ENCODE measurements around the gene SLC25A39.

SLC25A39 gene

DNA sequence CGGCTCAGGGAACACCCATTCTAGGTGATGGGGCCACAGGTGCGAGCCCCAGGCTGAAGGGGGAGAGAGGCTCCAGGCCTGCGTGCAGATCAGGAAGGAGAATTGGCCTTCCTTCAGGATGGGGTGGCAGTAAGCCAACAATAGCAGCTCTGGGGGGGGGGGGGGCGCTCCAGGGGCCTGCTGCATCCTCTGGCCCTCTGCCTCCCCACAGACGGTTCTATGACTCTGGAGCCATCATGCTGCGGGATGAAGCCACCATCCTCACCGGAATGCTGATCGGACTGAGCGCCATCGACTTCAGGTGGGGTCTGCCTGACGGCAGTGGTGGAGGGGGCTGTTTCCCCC lies 10.1 kb downstream of the SLC25A39 start:
- no peak for DNase-seq (ENCODE audit: low spot score)

DNA sequence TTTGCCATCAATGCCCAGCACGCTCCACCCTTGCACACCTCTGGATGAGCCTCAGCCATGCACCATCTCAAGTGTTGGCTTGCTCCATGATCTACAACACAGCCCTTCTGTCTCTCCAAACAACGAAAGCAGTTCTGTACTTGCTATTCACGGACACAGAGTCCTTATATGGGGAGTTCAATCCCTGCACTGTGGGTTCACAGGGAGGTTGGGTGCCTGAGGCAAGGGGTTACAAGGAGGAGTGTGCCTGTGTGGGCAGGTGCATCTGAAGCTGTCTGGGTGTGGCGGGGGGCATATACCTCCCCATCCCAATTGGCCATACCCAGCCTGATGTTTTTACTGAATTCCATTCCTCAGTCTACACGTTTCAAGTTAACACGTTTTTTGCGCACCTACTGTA lies 10.6 kb downstream of the SLC25A39 start:
- DNase-seq (ENCODE audit: low spot score): no peak

DNA sequence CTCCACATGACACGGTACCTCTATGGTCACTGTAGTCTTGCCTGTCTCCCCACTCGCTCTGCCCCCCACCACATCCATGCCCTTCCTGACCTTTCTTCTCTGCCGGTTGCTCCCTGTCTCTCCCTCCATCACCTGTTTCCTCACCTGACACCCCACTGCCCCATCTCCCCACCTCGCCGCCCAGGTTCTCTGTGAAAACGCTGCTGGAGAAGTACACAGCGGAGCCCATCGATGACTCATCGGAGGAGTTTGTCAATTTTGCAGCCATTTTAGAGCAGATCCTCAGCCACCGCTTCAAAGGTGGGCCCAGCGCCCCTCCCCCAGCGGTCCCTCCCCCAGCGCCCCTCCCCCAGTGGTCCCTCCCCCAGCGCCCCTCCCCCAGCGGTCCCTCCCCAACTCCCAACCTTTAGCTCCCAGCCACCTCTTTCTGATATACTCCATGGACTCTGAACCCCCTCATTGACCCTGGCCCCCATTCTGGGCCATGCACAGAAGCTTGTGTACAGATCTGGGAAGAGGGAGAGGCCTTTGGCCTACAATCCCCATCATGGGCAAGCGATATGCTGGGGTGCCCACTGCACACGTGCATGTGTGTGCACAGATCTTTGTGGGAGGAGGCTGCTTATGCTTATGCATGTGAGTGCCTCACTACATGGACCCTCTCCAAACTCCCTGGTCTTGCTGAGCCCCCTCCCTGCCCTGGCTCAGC lies 12.1 kb downstream of the SLC25A39 start:
- DNase-seq (ENCODE audit: low spot score): no peak

DNA sequence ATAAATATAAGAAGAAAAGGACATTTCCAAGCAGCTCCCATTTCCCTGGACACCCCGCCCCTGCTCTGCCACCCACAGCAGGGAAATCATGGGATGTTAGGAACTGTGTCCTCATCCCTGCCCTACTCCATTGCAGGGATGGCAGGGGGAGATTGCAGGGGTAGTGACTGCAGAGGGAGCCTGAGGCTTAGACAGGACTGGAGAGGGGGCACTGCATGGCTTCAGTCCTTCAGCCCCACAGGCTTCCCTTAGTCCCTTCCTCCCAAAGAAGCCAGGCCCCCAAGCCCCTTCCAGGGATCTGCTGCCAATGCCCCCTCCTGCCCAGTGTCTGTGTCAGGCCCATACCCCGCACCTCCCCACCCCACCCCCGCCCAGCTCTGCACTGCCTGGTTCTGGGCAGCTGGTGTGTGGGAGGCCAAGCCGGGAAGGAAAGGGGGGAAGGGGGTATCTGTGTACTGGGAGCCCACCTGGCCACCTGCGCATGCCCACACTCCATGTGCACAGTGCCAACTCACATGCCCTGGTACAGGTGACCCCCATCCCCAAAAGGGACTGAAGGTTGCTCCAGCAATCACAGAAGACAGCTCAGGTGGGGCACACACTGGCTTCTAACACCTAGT lies 13.0 kb downstream of the SLC25A39 start:
- DNase-seq (ENCODE audit: low spot score): no peak

DNA sequence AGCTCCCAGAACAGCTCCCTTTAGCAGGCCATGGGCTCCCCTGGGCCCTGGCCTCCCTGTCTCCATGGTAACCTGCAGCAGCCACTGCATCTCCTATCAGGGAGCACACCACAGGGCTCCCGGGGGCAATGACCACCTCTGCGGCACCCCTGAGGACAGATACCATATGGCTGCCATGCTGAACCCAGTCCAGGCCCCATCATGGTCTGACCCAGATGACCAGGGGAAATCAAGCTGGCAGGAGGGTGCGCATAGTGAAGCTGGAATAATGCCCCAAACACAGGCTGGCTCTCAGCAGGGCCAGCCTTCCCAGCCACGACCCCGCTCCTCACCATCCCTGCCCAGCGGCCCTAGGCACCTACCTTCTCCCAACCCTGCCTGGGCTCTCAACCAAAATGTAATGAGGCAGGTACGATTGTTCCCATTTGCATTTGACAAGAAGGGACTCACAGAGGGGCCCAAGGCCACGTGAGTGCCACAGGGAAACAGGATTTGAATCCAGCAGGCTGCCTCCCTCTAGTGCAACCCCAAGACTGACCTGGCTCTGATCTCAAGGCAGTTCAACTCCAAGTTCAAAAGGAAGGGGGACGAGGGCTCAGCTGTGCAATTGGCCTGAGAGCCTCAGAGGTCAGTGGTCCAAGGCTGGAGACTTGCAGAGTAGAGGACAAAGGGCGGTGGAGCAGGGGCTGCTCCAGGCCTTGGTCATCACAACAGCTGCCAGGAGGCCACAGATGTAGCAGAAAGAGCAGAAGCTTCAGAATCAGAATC lies 13.8 kb downstream of the SLC25A39 start:
- no peak for DNase-seq (ENCODE audit: low spot score)

DNA sequence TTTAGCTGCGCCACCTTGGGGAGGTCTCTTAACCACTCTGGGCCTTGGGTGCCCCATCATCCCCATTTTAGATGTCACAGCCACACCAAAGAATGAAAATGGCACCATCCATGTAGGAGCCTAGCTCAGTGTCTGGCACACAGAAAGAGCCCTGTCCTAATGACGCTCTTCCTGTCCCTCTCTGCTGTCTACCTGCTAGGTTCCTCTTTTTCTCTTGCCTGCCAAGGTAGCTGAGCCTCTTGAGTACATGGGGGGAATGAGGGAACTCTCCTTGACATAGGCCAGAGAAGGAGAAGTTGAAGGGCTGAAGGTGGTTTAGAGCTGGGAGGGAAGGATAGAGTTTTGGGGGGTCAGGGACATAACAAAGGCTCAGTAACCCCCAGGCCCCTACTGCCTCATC lies 14.4 kb downstream of the SLC25A39 start:
- no peak for DNase-seq (ENCODE audit: low spot score)

DNA sequence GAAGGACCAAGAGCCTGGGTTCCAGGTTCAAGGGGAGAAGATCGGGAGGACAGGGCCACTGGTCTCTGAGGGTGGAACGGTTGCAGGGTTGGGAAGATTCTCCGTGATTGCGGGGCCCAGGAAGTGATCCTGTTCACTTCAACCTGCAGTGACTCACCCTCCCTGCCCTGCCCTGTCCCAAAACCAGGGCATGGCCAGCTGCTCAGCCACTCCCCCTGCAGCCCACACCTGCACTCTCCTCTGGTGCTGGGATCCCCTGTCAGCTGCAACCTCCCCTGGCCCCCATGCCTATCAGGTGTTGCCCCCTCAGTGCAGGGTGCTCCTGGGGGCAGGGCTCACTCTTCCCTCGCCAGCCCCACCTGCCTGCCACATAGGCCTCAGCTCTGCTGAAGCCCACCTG lies 15.2 kb downstream of the SLC25A39 start:
- DNase-seq (ENCODE audit: low spot score): no peak

DNA sequence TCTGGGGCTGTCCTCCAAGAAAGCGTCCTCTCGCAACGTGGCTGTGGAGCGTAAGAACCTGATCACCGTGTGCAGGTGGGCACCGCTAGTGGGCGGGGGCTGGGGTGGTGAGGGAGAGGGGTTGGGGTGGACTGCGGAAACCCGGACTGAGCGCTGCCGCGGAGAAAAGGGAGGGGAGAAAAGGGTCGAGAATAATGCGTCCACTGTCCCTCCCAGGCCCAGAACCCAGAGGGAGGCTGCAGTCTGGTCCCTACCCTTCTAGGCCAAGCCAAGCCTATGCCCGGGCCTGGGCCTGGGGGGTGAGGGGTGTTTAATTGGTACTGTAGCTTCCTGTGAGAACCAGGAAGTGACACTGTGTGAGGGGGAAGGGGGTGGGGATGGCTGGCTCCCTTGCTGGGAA lies 15.8 kb downstream of the SLC25A39 start:
- no peak for DNase-seq (ENCODE audit: low spot score)

DNA sequence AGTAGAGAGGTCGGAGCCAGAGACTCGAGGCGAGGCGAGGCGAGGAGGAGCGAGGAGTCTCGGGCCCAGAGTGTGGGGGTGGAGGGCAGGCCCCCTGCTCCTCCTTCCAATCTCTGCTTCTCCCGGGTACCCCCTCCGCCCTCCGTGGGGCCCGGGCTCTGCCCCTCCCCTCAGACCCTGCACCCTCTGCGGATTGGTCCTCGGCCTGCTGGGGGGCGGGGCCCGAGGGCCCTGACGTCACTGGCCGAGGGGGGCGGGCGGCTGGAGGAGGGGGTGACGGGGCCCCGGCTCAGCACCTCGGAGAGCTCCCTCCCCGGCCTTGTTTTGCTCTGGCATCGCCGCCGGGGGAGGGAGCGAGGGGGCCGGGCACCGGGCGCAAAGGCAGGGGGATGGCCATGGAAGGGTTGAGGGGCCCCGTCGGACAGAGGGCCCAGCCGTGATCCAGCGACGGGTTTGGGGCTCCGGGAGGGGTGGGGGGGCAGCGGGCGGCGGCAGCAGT lies 16.3 kb downstream of the SLC25A39 start, which contains the start of gene RUNDC3A:
Gene RUNDC3A, plus strand, starts transcription at position 282 of the 499 bp plus-strand sequence. CDS start 232 bp downstream, outside the sequence.
- peak; percentile 78 for DNase-seq (ENCODE audit: low spot score)

DNA sequence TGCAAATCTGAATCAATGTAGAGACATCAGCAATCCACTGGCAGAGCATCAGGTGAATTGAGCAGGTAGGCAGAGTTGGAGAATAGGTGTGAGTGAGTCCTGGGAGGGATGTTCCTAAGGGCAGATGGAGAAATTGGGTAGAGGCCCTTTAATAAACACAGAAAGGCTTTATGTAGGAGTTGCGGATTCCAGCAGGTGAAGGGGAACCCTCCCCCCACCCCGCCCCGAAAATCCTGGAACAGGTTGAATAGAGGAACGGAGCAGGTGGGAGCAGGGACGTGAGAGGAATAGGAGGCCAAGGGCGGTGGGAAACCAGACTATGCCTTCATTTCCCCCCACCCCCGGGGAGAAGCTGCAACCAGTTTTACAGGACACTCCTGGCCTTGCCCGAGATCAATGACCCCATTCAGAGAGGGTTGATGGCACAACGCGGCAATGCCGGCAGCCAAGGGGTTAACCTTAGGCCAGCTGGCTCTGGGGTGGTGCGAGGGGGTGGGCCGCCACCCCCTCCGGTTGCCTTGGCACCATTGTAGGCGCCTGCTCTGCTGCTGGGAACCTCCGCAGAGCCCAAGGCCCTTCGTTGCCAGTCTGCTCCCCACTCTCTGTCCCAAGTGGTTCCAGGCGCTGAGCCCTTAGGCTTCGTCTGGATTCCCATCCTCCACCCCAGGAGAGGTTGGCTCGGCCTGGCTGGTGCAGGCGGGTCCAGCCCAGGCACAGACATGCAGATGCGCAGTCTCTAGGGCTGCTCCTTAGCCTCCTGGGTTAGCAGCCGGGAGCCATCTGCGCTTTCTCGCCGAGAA lies 17.0 kb downstream of the SLC25A39 start:
- no peak for DNase-seq (ENCODE audit: low spot score)

DNA sequence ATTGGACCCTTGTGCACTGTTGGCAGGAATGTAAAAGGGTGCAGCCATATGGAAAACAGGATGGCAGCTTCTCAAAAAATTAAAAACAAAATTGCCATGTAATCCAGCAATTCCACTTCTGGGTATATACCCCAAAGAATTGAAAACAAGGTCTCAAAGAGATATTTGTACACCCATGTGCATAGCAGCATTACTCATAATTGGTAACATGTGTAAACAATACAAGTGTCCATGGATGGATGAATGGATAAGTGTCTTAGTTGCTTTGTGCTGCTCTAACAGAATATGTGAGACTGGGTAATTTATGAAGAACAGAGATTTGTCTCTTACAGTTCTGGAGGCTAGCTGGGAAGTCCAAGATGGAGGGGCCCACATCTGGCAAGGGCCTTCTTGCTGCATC lies 20.0 kb downstream of the SLC25A39 start:
- no peak for DNase-seq (ENCODE audit: low spot score)

DNA sequence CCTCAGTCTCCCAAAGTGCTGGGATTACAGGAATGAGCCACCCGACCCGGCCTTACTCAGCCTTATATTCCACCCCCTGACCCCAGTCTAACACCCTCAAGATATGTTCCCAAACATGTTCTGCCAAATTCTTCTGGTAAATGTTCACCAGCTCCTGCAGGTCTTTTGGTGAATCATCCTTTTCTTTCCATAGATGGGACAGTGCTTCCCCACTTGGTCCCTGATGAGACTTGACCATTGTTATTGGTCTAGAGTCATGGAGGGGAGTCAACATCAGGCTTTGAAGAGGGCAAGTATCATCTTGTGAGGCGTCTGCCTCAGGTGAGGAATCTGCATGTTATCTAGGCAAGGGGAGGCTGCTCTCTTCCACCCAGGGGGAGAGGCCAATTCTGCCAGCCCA lies 26.6 kb downstream of the SLC25A39 start:
- DNase-seq (ENCODE audit: low spot score): no peak

DNA sequence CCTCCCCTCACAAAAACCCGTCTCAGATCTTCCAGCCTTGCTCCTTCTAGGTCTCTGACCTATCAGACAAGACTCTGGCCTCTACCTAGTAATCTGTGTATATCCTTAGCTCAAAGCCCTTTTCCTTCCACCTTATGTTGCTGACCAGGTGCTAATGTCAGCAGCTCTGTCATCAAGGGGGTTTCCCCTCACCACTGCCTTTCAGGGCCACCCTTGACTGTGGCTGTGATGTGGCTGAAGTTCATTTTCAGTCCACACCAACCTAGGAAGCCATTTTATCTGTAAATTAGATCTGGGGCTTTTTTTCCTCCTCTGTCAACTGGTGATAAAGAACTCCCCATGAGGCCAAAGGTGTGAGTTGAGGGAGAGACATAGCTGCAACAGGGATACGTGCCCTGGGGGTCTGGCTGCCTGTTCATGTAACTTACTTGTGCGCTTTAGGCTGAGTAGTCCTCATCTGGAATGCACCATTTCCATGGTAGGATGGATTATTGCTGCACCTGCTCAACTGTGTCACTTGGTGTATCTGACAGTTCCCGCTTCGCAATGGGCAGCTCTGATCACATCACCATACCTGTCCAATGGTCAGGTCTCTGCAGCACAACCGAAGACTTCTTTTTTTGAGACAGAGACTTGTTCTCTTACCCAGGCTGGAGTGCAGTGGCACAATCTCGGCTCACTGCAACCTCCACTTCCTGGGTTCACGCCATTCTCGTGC lies 31.0 kb downstream of the SLC25A39 start:
- DNase-seq (ENCODE audit: low spot score): no peak

DNA sequence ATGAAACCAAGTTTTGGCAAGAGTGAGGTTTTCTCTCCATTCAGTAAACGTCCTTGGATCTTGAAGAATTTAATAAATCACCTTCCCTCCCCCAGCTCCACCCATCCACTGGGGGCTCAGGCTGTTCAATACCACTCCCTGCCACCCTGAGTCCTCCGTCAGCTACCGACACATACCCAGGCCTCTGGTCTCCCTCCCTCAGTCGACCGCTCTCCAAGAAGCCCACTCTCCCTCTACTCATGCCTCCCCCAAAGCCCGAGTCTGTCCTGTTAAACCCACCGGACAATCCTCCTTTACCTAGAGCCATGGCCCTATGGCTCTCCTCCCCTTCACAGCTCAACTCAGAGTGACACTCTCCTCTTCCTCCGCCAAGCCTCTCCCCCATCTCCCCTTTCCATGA lies 37.0 kb downstream of the SLC25A39 start:
- DNase-seq (ENCODE audit: low spot score): peak; percentile 67

DNA sequence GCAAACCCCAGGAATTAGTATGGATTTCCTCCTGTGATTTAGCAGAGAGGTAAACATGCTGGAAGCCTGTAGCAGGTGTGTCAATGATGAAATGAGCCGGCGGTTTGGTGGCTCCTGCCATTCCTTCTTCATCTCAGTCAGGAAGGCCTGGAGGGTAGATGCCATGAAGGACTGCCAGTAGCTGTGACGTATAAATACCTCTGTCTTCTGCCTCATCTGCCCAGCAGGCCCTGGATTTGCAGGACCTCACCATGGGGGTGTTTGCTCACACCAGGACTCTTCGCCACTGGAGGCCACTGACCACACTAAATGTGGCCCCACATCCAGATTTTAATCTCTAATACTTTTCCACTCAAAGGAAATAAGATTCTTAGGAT lies 40.6 kb downstream of the SLC25A39 start:
- DNase-seq (ENCODE audit: low spot score): peak; percentile 53

DNA sequence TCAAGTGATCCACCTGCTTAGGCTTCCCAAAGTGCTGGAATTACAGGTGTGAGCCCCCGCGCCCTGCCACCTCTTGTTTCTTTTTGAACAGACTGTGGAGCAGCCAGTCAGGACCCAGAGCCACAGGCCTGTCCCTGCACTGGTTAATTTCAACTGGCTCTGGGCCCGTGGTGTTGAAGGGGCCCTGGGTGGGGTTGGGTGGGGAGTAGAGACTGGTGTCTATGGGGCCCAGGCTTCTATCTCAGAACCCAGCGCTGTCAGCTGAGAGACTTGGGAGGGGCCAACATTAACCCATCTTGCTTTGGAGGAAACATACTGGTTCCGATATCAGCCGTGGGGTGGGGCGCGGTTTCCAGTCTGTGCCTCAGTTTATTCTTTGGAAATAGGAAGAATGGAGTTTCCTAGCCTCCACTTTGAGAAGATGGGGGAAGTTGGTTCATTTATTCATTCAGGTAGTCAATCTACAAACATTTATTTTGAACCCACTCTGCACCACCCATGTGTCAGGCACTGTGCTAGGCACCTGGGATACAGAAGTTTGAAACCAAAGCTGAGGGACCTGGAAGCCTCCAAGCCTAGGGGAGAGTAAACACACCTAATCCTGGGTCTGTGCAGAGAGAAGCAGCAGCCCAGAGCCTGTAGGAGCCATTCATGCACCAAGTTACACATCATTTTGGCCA lies 41.1 kb downstream of the SLC25A39 start:
- DNase-seq (ENCODE audit: low spot score): peak; percentile 97

DNA sequence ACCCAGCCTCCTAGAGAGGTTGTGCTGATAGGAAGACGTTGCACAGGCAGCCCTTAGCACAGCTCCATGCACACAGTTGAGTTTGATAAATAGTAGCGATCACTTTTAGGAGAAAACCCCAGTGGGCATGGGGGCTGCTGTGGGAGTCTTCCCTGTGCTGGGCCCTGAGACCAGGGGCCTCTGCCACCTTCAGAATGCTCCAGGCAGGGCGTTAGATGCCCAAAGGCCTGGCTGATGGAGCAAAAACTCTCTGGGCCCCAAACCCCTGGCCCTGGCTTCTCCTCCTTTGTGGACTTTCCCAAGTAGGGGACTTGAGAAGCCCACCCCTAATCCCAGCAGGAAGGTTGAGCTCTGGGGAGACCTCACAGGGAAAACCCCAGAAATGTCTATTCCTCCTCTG lies 42.4 kb downstream of the SLC25A39 start:
- peak; percentile 78 for DNase-seq (ENCODE audit: low spot score)

DNA sequence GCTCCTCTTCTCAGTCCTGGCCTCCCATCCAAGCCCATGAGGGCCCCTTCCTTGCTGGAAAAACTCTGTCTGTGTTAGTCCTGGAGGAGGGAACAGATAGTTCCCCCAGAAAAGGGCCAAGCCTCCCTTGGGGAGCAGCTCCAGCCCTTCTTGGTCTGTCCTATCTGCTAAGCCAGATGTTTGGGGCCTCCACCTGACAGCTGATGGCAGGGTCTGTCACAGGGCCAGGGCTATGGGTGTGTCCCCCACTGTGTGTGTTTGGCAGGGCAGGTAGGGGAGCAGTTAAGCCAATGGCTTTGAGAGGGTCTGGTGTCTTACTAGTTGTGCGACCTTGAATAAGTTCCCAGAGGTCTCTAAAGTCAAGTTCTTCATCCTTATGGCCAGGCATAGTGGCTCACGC lies 43.1 kb downstream of the SLC25A39 start:
- peak; percentile 97 for DNase-seq (ENCODE audit: low spot score)

DNA sequence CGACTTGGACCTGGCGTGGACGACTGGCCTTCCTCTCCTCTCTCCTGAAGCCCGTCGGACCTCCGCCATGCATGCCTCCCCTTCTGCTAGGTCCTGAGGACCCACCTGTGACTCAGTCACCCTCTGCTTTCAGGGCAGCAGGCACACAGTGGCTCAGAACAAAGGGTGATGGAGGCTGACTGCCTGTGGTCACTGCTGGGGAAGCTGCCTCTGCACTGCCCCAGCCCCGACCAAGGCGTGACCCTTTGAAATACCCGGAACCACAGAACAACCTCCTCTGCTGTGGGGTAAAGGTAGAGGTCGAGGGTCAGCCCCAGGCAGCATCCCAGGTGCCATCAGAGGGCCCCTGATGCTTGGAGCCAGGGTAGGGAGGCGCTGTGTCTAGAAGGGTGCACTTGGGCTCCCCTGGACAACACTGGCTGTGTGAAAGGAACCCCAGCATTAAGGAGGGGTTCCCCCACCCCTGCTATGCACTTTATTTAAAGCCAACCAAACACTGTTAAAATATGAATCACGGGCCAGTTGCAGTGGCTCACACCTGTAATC lies 44.2 kb downstream of the SLC25A39 start:
- DNase-seq (ENCODE audit: low spot score): no peak

DNA sequence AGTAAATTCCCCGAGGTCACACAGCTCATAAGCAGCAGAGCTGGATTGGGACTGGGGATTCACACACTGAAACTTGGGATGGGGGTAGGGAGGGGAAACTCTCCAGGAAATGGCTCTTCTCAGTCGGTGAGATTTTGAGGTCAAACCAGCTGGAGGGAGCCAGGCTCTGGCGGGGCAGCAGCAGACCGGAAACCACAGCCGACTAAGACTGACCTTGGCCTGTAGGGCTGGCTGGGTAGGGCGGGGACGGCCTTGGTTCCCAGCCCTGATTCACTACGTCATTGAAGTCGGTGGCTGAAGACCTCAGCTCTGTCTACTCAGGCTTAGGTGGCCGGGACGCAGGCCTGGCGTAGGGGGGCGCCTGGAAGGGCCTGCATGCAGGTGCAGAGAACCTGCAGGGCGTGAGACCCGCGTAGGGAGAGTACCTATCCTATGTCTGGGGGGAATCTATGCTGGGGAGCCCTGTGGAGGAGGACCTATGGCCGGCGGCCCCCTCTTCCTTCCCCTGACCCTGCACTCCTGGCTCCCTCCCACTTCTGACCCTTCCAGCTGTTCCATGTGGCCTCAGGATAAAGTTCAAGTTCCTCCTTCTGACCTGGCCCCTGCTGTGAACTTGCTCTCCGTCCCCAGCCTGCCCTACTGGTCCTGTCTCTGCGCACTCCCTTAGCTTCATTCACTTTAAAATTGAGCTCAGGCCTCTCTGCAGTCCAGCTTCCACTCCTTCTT lies 44.8 kb downstream of the SLC25A39 start:
- peak; percentile 77 for DNase-seq (ENCODE audit: low spot score)

Measured in hematopoietic multipotent progenitor cell treated with erythropoietin and hydrocortisone succinate and interleukin-3 and kit ligand, for 15 days (in vitro differentiated cells).